ENCODE data around the gene NSUN5.
A peak's percentile ranks its signal among the peaks of the same experiment; 100 is the strongest.
"Not testable (repeated sequence)": the region's sequence is repeated elsewhere in the genome, so short reads cannot be mapped to it uniquely, and the experiment has no call there.

The NSUN5 gene

DNA sequence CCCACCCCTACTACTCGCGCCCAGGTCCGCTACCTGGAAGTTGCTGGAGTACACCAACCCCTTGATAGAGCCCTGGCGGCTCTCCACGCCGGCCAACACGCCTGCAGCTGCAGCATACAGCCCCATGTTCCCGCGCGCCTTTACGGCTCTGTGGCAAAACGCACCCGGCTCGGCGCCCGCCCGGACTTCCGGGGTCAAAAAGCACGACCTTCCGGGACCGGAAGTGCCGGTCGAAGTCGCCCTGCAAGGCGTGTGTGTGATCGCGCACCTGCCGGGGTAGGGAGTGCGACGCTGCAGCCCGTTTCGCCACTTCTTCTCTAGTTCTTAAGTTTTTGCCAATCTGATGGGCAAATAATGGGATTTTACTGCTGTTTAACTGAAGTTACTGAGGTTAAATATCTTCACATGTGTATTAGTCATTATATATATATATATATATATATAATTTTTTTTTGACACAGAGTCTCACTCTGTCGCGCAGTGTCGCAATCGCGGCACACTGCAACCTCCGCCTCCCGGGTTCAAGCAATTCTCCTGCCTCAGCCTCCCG lies at the start of gene NSUN5:
TSS of gene NSUN5 (minus strand) at position 162 of the 550 bp plus-strand sequence. CDS start at position 126, 36 bp downstream.
- peak; percentile 89 for DNase-seq

GRCh38 chr7:73356159-73356558 lies 47.5 kb upstream of the NSUN5 start:
- DNase-seq, result no peak

DNA sequence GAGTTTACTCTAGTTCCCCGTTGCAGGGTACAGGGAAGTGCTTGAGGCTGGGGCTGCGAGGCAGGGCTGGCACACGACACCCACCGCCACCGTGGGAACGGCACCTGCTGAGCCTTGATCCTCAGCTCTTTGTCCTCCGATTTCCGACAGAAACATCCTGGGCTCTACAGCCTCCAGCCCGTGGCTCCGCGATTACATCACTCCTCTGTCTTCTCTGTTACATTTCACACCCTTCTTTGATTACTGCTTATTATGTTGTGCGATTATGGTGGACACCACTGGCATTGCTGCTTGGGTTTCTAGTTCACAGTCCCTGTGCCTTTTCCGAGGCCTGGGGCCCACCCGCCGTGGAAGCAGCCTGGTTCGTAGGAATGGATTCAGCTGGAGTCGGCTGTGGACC lies 46.2 kb upstream of the NSUN5 start:
- DNase-seq, result no peak

- no peak for DNase-seq
These were observed 45.6 kb upstream of the NSUN5 start for GRCh38 chr7:73354196-73354595.

DNA sequence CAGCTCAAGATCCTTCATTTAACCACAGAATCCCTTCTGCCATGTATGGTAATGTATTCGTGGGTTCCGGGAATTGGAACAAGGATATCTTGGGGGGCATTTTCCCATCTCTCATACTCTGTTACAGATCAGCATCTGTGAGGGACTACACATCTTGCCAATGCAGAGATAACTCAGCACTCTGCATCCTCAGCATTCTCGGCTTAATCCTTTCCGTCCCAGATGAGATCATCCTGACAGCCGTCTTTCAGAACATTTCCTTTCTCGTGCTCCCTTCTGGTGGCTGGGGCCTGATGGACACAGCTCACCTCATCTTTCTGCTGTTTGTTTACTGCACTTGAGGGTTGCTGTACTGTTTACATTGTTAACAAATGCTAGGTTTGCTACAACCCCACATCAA lies 44.6 kb upstream of the NSUN5 start:
- DNase-seq, result no peak

DNA sequence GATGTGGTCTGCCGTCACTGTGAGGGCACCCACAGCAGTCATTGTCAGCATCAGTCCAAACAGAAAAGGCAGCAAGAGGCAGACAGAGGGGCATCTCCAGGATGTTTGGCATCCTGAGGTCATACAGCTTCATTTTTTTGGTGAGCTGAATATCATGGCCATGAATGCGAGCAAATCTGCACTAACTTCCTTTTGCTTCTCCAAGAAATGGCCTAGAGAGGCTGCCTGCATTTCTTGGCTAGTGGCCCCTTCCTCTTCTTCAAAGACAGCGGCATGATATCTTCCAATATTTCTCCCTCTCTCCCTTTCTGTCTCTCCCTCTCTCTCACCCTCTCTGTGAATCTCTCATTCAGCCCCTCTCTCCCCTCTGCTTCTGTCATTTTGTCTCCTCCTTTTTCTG lies 44.2 kb upstream of the NSUN5 start:
- DNase-seq, result no peak

DNA sequence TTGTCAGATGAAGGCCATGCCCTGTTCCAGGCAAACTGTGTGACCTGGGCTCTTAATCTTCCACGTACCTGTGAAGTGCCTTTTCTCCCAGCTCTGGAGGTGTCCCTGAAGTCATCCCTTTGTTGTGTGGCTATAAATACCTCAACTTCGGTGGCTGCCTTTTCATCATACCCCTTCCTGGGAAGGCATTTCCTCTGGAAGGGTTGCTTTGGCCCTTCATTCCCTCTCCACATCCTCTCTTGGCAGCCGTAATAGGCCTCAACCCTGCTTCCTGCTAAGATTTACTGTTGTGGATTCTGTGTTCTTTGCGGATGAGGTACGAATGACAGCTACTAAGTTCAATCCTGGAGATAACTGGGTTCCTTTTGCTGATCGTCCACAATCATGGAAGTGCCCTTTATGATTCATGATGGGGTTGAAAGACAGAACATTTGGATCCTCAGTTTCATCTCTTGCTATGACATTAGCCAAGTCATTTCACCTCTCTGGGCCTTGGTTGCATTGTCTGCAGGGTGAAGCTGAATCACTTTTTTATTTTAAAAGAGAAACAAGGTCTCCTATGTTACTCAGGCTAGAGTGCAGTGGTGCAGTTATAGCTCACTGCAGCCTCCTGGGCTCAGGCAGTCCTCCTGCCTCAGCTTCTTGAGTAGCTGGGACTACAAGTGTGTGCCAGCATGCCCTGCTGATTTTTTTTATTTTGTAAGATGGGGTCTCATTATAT lies 43.0 kb upstream of the NSUN5 start:
- no peak for DNase-seq

DNA sequence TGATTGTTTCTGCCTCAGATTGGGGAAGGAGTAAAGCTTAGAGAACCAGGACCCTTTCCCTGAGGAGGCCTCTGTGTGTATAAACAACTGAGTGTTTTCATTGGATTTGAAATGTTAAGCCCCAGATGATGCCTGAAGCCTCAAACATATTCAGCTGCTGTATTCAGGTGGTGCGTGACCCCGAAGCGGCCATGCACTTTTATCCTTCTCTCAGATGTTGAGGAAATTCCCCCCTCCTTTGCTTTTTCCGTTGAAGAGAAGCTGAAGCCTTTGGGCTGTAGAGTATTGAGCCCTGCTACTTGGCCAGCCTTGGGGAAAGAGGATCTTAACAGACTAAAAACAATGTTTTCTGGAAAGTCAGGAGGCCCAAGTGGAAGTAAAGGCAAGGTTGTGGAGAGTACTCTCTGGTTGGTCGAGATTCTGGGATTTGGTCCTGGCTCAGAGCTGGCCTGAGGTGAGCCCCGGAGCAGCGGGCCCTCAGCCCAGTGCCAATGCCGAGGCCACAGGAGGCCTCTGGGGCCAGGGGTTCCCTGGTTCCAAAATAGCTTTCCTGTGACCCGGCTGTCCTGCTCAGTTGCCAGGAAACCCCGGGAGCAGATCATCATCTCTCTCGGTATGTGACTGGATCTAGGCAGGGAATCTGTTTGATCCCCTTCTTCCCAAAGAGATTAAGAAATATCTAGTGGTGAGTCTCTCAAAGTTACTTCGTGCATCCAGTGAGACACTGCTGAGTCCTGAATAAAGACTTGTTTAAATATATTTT lies 41.9 kb upstream of the NSUN5 start:
- DNase-seq, result no peak

- DNase-seq, result no peak
These were observed 41.1 kb upstream of the NSUN5 start for GRCh38 chr7:73349763-73350162.

- no peak for DNase-seq
These were observed 37.3 kb upstream of the NSUN5 start for GRCh38 chr7:73345951-73346350.

DNA sequence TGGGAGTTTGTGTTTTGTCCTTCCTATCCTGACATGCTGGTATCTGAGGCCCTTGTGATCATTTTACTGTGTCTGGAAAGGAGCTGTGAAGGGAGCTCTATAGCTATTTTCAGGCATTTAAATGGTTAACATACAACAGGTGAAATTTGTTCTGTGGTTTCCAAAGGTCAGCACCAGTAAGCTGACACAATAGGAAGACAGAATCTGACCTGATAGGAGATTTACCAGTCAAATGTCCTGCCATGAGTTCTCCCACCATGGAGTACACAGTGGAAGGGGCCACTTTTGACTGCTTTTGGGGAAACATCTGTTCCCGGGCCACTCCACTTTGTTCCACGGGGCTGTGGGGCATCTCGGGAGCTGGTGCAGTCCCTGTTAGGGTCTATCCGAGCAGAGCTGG lies 36.9 kb upstream of the NSUN5 start:
- DNase-seq, result no peak

- DNase-seq, result no peak
These were observed 35.2 kb upstream of the NSUN5 start for GRCh38 chr7:73343671-73344380.

DNA sequence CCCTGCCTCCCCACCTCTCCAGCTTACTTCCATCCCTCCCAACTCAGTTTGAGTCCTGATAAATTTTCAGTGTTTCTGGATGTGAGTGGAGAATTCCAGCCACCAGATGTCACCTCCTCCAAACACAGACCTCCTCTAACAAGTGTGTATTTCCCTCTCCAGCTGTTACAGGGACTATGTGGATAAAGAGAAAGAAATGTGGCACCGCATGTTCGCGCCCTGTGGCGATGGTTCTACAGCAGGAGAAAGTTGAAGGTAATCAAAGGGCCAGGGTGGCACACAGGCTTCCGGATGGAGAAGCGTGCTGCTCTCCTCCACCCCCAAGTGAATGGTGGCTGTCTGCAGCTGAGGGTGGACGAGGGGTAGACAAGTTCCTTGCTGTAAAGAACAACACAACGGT lies 34.0 kb upstream of the NSUN5 start:
- no peak for DNase-seq

- DNase-seq, result peak; percentile 22
These were observed 33.3 kb upstream of the NSUN5 start for GRCh38 chr7:73341877-73342276.

DNA sequence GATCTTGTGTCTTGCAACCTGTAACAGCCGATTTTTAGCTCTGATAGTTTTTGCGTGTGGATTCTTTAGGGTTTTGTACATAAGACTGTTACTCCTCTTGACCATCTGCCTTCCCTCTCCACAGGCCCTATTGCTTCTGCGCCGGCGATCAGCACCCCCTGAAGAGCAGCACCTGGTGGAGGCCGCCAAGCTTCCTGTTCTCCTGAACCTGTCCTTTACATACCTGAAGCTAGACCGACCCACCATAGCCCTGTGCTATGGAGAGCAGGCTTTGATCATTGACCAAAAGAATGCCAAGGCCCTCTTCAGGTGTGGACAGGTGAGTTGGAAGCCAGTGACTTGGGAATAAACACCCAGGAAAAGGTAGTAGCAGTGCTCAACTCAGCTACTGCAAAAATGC lies 31.9 kb upstream of the NSUN5 start:
- DNase-seq, result no peak

GRCh38 chr7:73338321-73338720 lies 29.7 kb upstream of the NSUN5 start:
- no peak for DNase-seq

DNA sequence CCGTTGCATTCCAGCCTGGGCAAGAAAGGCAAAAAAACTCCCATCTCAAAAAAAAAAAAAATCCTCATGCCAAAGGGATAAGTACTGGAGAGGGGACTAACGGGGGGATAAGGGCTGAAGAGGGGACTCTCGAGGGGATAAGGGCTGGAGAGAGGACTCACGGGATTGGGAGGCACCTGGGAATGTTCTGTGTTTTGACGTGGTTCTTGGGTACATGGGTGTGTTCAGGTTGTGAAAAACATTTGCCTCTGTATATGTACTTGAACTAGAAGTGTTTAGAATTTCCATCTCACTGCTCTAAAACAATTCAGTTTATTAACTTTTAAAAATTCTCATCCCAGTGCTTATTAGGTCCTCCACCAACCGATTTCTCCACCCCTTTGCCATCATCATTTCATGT lies 23.8 kb upstream of the NSUN5 start:
- DNase-seq, result no peak

- no peak for DNase-seq
These were observed 22.1 kb upstream of the NSUN5 start for GRCh38 chr7:73330772-73331171.

GRCh38 chr7:73329861-73330581 lies 21.4 kb upstream of the NSUN5 start:
- no peak for DNase-seq

DNA sequence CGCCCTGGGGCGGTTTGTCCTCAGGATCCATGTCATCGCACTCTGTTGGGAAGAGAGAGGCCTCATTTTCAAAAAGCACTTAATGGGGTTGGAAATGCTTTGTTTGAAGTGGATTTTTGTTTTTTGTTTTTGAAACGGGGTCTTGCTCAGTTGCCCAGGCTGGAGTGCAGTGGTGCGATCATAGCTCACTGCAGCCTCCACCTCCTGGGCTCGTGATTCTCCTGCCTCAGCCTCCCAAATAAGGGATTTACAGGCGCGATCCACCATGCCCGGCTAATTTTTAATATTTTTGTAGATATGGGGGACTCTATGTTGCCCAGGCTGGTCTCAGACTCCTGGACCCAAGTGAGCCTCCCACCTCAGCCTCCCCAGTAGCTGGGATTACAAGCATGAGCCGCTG lies 20.1 kb upstream of the NSUN5 start:
- DNase-seq, result no peak

DNA sequence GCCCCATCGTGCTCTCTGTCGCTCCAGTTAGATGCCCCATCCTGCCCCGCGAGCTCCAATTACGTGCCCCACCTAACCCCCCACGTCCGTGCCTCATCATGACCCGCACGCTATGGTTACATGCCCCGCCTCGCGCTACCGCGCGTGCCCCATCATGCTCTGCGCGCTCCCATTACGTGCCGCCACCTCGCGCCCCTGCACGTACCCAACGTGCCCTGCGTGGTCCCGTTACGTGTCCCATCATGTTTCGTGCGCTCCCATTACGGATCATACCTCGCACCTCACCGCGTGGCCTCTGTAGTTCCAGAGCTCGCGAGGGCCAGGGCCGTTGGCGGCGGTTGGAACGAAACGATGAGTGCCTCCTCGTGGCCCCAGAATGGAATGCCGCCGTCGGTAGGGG lies 19.3 kb upstream of the NSUN5 start, which contains the start of the genes FKBP6 and TRIM50:
TSS of gene FKBP6 (plus strand) at position 240 of the 400 bp plus-strand sequence. CDS start 268 bp downstream, outside the sequence.
TSS of gene TRIM50 (minus strand) at position 161 of the 400 bp plus-strand sequence. CDS start 3,295 bp downstream, outside the sequence.
- not testable (repeated sequence) for DNase-seq

DNA sequence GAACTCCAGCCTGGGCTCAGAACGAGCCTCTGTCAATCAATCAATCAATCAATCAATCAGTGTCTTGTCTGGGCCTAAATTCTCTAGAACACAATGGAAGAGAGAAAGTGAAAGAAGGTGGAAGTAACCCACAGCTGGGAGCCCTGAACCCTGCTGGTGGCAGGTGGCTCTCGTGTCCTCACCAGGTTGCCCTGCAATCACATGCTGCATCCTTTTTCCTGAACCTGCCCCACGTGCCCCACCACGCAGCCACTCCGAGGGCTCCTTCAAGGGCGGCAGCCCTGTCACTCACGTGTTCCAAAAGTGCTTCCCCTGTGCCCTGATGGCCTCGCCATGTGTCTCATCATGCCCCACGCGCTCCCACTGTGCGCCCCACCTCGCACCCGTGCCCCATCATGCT lies 18.8 kb upstream of the NSUN5 start:
- not testable (repeated sequence) for DNase-seq

DNA sequence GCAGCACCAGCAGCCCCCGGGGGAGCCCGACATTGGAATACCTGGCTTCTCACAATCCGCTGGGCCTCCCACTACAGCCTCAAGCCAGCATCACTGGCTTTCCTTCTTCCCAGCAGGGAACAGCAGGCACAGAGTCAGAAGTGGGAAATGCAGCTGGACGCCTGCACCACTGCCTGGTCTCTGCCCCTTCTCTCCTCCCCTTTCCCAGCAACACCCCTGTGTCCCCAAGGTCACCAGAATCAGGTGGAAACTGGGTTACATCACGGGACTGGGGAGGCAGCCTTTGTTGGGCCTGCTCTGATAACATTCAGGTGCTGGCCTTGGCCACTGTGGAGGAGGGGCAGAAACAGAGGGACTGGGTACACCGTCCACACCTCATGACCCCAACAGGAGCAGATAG lies 16.8 kb upstream of the NSUN5 start:
- DNase-seq, result not testable (repeated sequence)
